Hematopoietic multipotent progenitor cell treated with erythropoietin and hydrocortisone succinate and interleukin-3 and kit ligand, for 17 days (in vitro differentiated cells): Measurements from ENCODE around the gene S100A2.
A peak's percentile ranks its signal among the peaks of the same experiment; 100 is the strongest.
"Not testable (repeated sequence)": the region's sequence is repeated elsewhere in the genome, so short reads cannot be mapped to it uniquely, and the experiment has no call there.

Experiments used
- DNase-seq: peaks from one replicate; pipeline ENCODE4 v3.0.0-alpha.2; 2015; ENCODE audit warnings: low spot score

The S100A2 gene

GRCh38 chr1:153527683-153528040 lies 38.0 kb downstream of the S100A2 start:
- no peak for DNase-seq

- no peak for DNase-seq
Measured at GRCh38 chr1:153527023-153527682, 38.5 kb downstream of the S100A2 start.

- peak; percentile 28 for DNase-seq
Measured at GRCh38 chr1:153526132-153526543, 39.5 kb downstream of the S100A2 start.

- DNase-seq, result no peak
Measured at GRCh38 chr1:153525088-153525728, 40.4 kb downstream of the S100A2 start.

- DNase-seq, result not testable (repeated sequence)
Measured at GRCh38 chr1:153522353-153523048, 43.1 kb downstream of the S100A2 start.

GRCh38 chr1:153521808-153522207 lies 43.8 kb downstream of the S100A2 start:
- not testable (repeated sequence) for DNase-seq

GRCh38 chr1:153520818-153521476 lies 44.7 kb downstream of the S100A2 start:
- no peak for DNase-seq

- not testable (repeated sequence) for DNase-seq
Measured at GRCh38 chr1:153520137-153520691, 45.4 kb downstream of the S100A2 start.

- no peak for DNase-seq
Measured at GRCh38 chr1:153519242-153519641, 46.4 kb downstream of the S100A2 start.

GRCh38 chr1:153515504-153516394 lies 49.9 kb downstream of the S100A2 start:
- peak; percentile 21 for DNase-seq

GRCh38 chr1:153513666-153514065 lies 52.0 kb downstream of the S100A2 start:
- no peak for DNase-seq

- no peak for DNase-seq
Measured at GRCh38 chr1:153513023-153513422, 52.6 kb downstream of the S100A2 start.
